HG02938 (cell line): ENCODE data around the gene SHKBP1.

Source experiments
- ATAC-seq: cut with Tn5 transposase; IDR thresholded peaks from one replicate; pipeline ENCODE4 v1.9.1; 2021; ENCODE audit warnings: mild to moderate bottlenecking, moderate library complexity; ENCODE audit not compliant: unreplicated experiment

The SHKBP1 gene

DNA sequence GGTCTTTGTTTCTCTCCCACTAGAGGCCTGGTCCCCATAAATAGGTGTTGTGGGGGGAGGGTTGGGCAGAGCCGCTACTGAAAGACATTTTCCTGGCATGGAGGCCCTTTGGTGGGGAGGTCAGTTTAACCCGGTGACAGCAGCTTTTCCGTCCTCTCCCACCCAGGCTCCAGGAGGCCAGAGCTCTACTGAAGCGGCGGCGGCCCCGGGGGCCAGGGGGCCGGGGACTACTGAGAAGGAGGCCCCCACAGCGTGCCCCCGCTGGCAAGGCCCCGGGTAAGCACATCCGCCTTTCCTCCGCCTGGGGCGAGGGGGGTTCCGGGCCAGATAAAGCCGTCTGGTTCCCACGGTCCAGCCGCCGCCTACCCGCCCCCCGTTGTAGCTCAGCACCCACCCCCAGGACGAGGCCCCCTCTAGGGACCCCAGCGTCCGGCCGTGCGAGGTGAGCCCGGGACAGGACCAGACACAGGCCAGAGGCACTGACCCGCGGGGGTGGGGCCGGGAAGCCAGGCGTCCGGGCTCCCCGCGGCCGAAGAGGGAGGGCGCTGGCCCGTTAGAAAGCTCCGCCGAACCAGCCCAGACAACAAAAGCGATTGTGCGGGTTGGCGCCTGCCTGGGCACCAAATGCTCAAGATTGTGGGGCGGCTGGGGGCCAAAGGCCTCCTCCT lies 23.4 kb downstream of the SHKBP1 start:
- no peak for ATAC-seq

DNA sequence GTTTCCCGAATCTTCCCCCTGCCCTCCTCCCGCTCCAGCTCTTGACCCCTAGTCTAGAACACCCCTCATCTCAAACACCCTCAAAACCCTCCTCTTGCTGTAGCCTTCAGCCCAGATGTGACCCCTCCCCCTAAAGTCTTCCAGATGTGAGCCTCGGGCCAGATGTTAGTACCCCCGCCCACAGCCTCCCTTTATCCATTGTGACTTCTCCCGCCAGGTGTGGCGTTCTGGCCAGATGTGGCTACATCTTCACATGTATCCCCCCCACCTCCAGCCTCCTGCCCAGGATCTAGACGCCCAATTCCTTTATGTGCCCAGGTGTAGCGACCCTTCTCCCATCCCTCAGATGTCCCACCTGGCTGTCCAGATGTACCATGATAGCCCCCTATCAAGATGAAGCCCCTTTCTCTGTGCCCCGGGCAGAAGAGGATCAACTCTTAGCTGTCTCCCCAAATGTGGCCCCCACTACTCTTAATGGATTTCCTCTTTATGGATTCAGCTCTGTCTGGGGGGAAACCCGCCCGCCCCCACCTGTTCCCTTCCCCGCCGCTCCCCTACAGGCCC lies 24.0 kb downstream of the SHKBP1 start:
- ATAC-seq: no peak

DNA sequence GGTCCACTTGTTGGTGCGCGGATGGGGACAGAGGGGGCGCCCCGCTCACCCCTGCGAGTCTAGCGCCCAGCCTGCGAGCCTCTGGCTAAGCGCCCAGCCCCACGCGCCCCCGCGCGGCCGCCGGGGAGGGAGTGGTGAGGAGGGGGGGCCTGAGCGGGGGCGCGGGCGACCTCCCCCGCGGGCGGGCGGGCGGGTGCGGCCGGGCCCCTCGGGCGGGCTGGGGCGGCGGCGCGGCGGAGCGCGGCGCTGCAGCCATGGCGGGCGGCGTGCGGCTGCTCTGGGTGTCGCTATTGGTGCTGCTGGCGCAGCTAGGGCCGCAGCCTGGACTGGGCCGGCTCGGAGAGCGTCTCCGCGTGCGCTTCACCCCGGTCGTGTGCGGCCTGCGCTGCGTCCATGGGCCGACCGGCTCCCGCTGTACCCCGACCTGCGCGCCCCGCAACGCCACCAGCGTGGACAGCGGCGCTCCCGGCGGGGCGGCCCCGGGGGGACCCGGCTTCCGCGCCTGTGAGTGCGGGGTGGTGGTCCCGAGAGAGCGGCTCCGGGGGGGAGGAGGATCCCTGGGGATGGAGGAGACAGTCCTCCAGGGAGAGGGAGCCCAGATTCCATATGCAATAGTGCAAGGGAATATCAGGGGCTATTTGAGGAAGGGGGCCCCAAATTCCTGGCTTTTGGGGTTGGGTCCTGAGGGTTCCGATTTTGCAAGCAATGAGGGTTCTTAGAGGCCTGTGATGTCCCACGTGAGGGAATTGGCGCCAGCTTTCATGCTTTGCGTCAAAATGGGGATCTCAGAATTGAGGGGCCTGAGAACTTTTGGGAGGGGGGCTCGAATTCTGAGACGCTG lies 24.7 kb downstream of the SHKBP1 start, which contains the start of gene LTBP4:
LTBP4 (plus strand) TSS at position 236 of the 841 bp plus-strand sequence; CDS start at position 255, 19 bp downstream.
- no peak for ATAC-seq

- ATAC-seq: no peak
Measured at GRCh38 chr19:40603071-40603388, 26.4 kb downstream of the SHKBP1 start.

DNA sequence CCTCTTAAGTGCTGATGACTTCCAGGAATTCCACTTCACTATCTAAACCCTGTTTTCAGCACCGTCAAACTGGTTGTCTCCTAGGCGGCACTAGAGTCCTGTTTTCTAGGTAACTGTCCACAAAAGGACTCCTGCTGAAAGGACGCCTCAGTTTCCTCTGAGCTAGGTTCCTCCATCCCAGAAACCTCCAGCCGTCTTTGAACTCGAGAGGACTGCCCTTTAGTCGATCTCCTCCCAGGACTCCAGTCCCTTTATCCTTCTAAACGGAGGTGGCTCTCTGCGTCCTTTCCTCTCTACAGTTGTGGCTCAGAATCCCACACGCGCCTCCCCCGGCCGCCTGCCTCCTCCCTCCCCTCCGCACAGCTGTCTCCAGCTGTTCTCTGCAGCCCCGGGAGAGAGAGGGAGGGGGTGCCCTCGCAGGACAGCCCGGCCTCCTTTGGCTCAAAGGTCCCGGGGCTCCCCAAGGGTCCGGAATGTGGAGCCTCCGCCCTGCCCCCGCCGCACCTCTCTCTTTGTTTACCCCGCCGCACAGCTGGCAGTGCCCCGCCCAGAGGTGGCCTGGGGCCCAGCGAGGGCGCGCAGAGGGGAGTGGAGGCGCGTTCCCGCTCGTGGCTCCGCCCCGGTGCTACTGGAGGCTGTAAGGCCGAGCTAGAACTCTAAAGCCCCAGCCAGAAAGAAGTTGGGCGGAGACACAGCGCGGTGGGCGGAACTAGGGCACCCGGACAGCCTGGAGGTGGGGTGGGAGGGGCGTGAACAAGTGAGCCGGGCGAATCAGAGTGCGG lies 26.9 kb downstream of the SHKBP1 start:
- peak; percentile 65 for ATAC-seq

GRCh38 chr19:40604171-40604646 lies 27.5 kb downstream of the SHKBP1 start:
- ATAC-seq: no peak

GRCh38 chr19:40604647-40605215 lies 28.1 kb downstream of the SHKBP1 start:
- no peak for ATAC-seq

DNA sequence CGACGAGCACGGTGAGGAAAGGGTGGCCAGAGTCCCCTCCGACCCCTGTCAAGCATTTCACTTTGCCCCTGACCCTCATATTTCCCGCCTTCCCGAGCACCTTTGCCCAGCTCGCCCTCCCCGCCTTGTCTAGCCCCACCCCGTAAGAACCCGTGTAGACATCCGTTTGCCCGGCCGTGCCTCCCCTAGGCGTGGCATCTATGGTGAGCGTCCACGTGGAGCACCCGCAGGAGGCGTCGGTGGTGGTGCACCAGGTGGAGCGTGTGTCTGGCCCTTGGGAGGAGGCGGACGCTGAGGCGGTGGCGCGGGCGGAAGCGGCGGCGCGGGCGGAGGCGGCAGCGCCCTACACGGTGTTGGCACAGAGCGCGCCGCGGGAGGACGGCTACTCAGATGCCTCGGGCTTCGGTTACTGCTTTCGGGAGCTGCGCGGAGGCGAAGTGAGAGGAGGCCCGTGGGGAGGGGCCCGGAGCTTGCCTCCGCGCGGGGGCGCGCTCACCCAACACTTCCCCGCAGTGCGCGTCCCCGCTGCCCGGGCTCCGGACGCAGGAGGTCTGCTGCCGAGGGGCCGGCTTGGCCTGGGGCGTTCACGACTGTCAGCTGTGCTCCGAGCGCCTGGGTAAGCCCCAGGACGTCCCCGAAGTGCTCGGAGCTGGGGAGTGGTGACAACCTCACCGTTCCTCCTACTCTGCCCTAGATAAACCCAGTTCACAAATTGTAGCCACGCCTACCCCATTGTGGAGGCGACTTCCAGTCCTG lies 28.7 kb downstream of the SHKBP1 start:
- ATAC-seq: no peak

GRCh38 chr19:40607311-40608239 lies 30.9 kb downstream of the SHKBP1 start:
- no peak for ATAC-seq

- no peak for ATAC-seq
Measured at GRCh38 chr19:40608240-40608621, 31.6 kb downstream of the SHKBP1 start.

- no peak for ATAC-seq
Measured at GRCh38 chr19:40608957-40609356, 32.3 kb downstream of the SHKBP1 start.

GRCh38 chr19:40609561-40610395 lies 33.1 kb downstream of the SHKBP1 start:
- peak; percentile 47 for ATAC-seq

DNA sequence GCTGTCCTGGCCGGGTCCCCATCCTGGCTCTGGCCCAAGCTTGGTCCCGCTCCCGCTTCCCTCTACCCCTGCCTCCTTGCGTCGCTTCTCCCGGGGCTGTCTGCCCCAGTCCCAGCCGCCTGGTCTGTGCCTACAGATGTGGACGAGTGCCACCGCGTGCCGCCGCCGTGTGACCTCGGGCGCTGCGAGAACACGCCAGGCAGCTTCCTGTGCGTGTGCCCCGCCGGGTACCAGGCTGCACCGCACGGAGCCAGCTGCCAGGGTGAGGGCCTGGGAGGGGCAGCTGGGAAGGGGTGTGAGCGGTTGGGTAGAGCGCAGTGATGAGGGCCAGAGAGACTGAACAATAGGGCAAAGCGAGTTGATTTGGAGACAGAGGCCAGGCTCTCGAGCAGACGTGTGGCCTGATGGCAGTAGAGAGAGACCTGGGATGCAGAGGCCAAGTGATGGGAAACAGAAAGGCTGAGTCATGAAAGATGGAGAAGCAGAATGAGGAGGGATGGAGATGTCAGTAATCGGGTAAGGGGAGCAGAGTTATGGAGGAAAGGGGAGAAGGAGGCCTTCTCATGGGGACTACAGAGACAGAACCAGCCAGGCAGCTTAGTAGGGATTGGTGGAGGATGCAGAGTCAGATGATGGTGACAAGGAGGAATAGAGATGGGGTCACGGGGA lies 33.9 kb downstream of the SHKBP1 start:
- ATAC-seq: no peak

GRCh38 chr19:40611096-40611495 lies 34.4 kb downstream of the SHKBP1 start:
- no peak for ATAC-seq

DNA sequence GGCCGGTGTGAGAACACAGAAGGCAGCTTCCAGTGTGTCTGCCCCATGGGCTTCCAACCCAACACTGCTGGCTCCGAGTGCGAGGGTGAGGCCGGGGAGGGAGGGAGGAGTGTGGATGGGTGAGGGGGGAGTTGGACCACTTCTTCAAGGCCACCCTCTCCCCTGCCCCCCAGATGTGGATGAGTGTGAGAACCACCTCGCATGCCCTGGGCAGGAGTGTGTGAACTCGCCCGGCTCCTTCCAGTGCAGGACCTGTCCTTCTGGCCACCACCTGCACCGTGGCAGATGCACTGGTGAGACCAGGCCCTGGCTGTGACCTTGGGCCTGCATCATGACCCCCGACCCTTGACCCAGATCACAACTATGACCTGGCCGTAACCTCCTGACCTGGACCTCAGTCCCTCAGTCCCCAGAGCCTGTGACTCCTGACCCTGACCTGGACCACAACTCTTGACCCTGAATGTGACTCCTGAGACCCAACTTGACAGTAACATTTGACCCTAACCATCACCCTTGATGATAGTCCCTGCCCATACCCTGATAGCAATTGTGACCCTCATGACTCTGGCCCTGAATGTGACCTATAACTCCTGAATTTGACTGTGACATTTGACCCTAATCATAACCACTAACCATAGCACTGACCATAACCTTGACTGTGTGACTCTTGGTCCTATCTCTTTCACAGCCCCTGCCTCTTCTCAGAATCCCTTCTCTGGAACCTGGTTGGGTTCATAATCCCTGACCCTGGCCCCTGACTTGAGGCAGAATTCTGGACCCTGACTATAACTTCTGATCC lies 35.4 kb downstream of the SHKBP1 start:
- no peak for ATAC-seq

GRCh38 chr19:40612831-40613689 lies 36.4 kb downstream of the SHKBP1 start:
- no peak for ATAC-seq
